ENCODE data around the gene SNCB. TPM values are rescaled to one million over a fixed set of nuclear protein-coding genes. Genes with fewer than 3 reads are reported as not detected.

SNCB gene
- total and polyA plus RNA-seq, 3 donors from 2014 or later: 0.31 to 0.74 (median 0.62) TPM

GRCh38 chr5:176631383-176632200, 1.3 kb upstream of the SNCB start:
- Histone ChIP-seq H3K4me1 (peaks cover 9% of the 10 kb centered on the region), H3K36me3 (ENCODE audit: low read depth, missing control alignments) (no peaks in the 10 kb centered on the region), H3K27ac (no peak overlapping the region), H3K4me3 (no peak overlapping the region), H3K27me3 (no peaks in the 10 kb centered on the region), H3K9me3 (no peaks in the 10 kb centered on the region)
- WGBS, 2 donors: 73 to 87% methylated on average over 7 of the region's 7 CpGs
- intact Hi-C loops (cut with DNase I; ENCODE audit: low total_unique reads): loop anchor here (10.0 kb wide), 1 partner anchor 87 kb away; the partner anchor contains the start of gene CDHR2
- TF ChIP-seq POLR2A (IDR thresholded peaks at IDR 0.05): no peak
- TF ChIP-seq CTCF (IDR thresholded peaks at IDR 0.05): no peak
- DNase-seq: no peak

GRCh38 chr5:176630681-176631222, 418 bp upstream of the SNCB start:
- Histone ChIP-seq H3K36me3 (ENCODE audit: low read depth, missing control alignments) (no peaks in the 10 kb centered on the region), H3K4me3 (peak overlapping the region; percentile 26 to 52), H3K27ac (no peak overlapping the region), H3K9me3 (no peaks in the 10 kb centered on the region), H3K27me3 (no peaks in the 10 kb centered on the region), H3K4me1 (peaks cover 9% of the 10 kb centered on the region)
- no peak for TF ChIP-seq POLR2A (IDR thresholded peaks at IDR 0.05)
- no peak for TF ChIP-seq CTCF (IDR thresholded peaks at IDR 0.05)
- DNase-seq: no peak
- intact Hi-C loops (cut with DNase I; ENCODE audit: low total_unique reads): loop anchor here (10.0 kb wide), 1 partner anchor 86 kb away; the partner anchor contains the start of gene CDHR2
- 6 to 7% methylated on average over 20 of the region's 20 CpGs for WGBS, 2 donors

DNA sequence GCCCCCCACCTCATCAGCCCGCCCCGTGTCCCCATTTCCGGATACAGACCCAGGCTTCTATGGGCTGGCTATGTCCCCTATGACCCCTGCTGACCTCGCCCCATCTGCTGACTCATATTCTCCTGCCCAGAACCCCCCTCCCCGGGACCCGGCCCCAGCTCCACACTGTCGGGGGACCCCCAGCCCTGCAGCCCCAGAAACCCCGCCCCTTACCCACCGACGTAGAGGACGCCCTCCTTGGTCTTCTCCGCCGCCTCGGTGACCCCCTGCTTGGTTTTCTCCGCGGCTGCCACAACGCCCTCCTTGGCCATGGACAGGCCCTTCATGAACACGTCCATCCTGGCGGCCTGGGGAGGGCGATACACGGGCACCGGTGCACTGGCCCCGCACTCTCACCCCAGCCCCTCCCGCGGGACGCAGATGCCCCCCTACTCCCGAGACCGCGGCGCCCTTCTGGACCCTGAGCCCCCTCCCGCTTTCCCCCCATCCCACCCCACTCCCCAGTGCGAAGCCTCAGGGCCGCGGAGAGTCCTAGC, 949 bp downstream of the SNCB start:
- DNase-seq: no peak
- Histone ChIP-seq H3K36me3 (ENCODE audit: low read depth, missing control alignments) (no peaks in the 10 kb centered on the region), H3K4me3 (peak overlapping the region in 1 of 2 donors; percentile 52), H3K4me1 (peaks cover 9% of the 10 kb centered on the region), H3K27ac (no peak overlapping the region), H3K27me3 (no peaks in the 10 kb centered on the region), H3K9me3 (no peaks in the 10 kb centered on the region)
- intact Hi-C loops (cut with DNase I; ENCODE audit: low total_unique reads): no loop called here
- TF ChIP-seq POLR2A (IDR thresholded peaks at IDR 0.05) (no peak), CTCF (IDR thresholded peaks at IDR 0.05) (no peak)
- 8 to 26% methylated on average over 4 to 21 of the region's 34 CpGs for WGBS, 2 donors

- no peak overlapping the region for H3K4me3 ChIP-seq
- H3K27me3 ChIP-seq: no peaks in the 10 kb centered on the region
- 55 to 61% methylated on average over 13 of the region's 13 CpGs for WGBS, 2 donors
- no peaks in the 10 kb centered on the region for H3K9me3 ChIP-seq
- no peaks in the 10 kb centered on the region for H3K36me3 ChIP-seq (ENCODE audit: low read depth, missing control alignments)
- no peak for DNase-seq
- H3K27ac ChIP-seq: no peak overlapping the region
- H3K4me1 ChIP-seq: peaks cover 9% of the 10 kb centered on the region
- intact Hi-C loops (cut with DNase I; ENCODE audit: low total_unique reads): no loop called here
- TF ChIP-seq CTCF (IDR thresholded peaks at IDR 0.05) (no peak), POLR2A (IDR thresholded peaks at IDR 0.05) (no peak)
Observed at GRCh38 chr5:176628406-176629228, 1.7 kb downstream of the SNCB start.
